Stomach smooth muscle (tissue), 2 donors: ENCODE measurements around the gene TGFB3.

Source experiments
- H3K27ac ChIP-seq: one replicate; pipeline ENCODE4 v1.7.0; 2013; ENCODE audit warnings: mild to moderate bottlenecking, low read length, inconsistent platforms
- H3K27me3 ChIP-seq, 2 donors: one replicate each; pipeline ENCODE4 v1.7.0; 2013; ENCODE audit warnings: low read length in 2 of 2; ENCODE audit not compliant: insufficient read depth in 2 of 2, control insufficient read depth in 1 of 2
- H3K36me3 ChIP-seq, 2 donors: one replicate each; pipeline ENCODE4 v1.7.0; 2013; ENCODE audit warnings: low read length in 2 of 2; ENCODE audit not compliant: control insufficient read depth in 2 of 2, insufficient read depth in 2 of 2
- H3K4me1 ChIP-seq: one replicate; pipeline ENCODE4 v1.7.0; 2013; ENCODE audit warnings: low read length; ENCODE audit not compliant: control insufficient read depth, insufficient read depth
- H3K4me3 ChIP-seq, 2 donors: one replicate each; pipeline ENCODE4 v1.7.0; 2013; ENCODE audit warnings: low read length in 2 of 2
- H3K9ac ChIP-seq, 2 donors: one replicate each; pipeline ENCODE4 v1.7.0; 2013; ENCODE audit warnings: low read length in 2 of 2, mild to moderate bottlenecking in 1 of 2
- H3K9me3 ChIP-seq, 2 donors: one replicate each; pipeline ENCODE4 v1.7.0; 2013; ENCODE audit warnings: low read length in 2 of 2; ENCODE audit not compliant: control insufficient read depth in 2 of 2
- donor health status: healthy.
- donor health status: Pancreatic carcinoma.

TGFB3 gene

GRCh38 chr14:76007852-76008251 lies 26.1 kb upstream of the TGFB3 start:
- Histone ChIP-seq H3K9me3 (peaks cover 3 to 4% of the 10 kb centered on the region in 2 donors), H3K36me3 (peaks cover 26 to 33% of the 10 kb centered on the region in 2 donors), H3K4me3 (no peak overlapping the region), H3K27ac (no peak overlapping the region), H3K4me1 (no peaks in the 10 kb centered on the region), H3K9ac (no peak overlapping the region), H3K27me3 (no peaks in the 10 kb centered on the region)

- Histone ChIP-seq H3K9me3 (peaks cover 3 to 4% of the 10 kb centered on the region in 2 donors), H3K4me3 (no peak overlapping the region), H3K27me3 (no peaks in the 10 kb centered on the region), H3K9ac (no peak overlapping the region), H3K4me1 (no peaks in the 10 kb centered on the region), H3K27ac (no peak overlapping the region), H3K36me3 (peaks cover 26 to 33% of the 10 kb centered on the region in 2 donors)
Measured at GRCh38 chr14:76007379-76007778, 25.6 kb upstream of the TGFB3 start.

GRCh38 chr14:76006253-76006652 lies 24.5 kb upstream of the TGFB3 start:
- no peak overlapping the region for H3K27ac ChIP-seq
- peaks cover 3 to 4% of the 10 kb centered on the region in 2 donors for H3K9me3 ChIP-seq
- H3K36me3 ChIP-seq: peaks cover 32 to 34% of the 10 kb centered on the region in 2 donors
- no peak overlapping the region for H3K9ac ChIP-seq
- no peaks in the 10 kb centered on the region for H3K4me1 ChIP-seq
- H3K4me3 ChIP-seq: no peak overlapping the region
- H3K27me3 ChIP-seq: no peaks in the 10 kb centered on the region

GRCh38 chr14:76002383-76002782 lies 20.6 kb upstream of the TGFB3 start:
- H3K4me3 ChIP-seq: no peak overlapping the region
- no peaks in the 10 kb centered on the region for H3K27me3 ChIP-seq
- H3K9ac ChIP-seq: no peak overlapping the region
- no peak overlapping the region for H3K27ac ChIP-seq
- H3K9me3 ChIP-seq: peaks cover 3 to 4% of the 10 kb centered on the region in 2 donors
- peaks cover 39% of the 10 kb centered on the region in 2 donors for H3K36me3 ChIP-seq
- H3K4me1 ChIP-seq: no peaks in the 10 kb centered on the region

GRCh38 chr14:75999511-76000190 lies 17.9 kb upstream of the TGFB3 start:
- Histone ChIP-seq H3K9ac (no peak overlapping the region), H3K27ac (no peak overlapping the region), H3K36me3 (peaks cover 22 to 29% of the 10 kb centered on the region in 2 donors), H3K9me3 (no peaks in the 10 kb centered on the region), H3K27me3 (no peaks in the 10 kb centered on the region), H3K4me1 (peaks cover 17% of the 10 kb centered on the region), H3K4me3 (no peak overlapping the region)

DNA sequence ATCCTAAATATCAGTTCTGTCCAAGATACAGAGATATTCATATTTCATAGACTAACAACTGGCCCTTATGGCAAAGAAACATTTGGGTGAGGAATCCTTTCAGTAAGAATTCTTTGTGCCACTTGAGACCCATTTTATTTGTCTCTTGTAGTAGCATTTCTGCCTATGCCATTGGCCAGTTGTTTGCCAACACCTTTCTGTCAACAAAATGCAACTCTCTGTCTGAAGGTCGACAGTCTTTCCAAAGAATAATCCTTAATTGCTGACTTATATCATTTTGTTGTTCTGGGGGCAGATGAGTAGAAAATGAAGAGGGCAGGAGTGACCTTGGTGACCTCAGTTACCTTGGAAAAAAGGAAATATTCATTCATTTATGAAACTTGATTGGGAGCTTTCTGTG lies 14.7 kb upstream of the TGFB3 start:
- Histone ChIP-seq H3K9ac (no peak overlapping the region), H3K4me1 (peaks cover 28% of the 10 kb centered on the region), H3K27ac (peak overlapping the region; percentile 59), H3K27me3 (no peaks in the 10 kb centered on the region), H3K4me3 (no peak overlapping the region), H3K9me3 (no peaks in the 10 kb centered on the region), H3K36me3 (peaks cover 21 to 25% of the 10 kb centered on the region in 2 donors)

- H3K4me1 ChIP-seq: peaks cover 35% of the 10 kb centered on the region
- H3K27ac ChIP-seq: peak overlapping the region; percentile 59
- H3K27me3 ChIP-seq: no peaks in the 10 kb centered on the region
- no peaks in the 10 kb centered on the region for H3K9me3 ChIP-seq
- H3K36me3 ChIP-seq: peaks cover 15 to 24% of the 10 kb centered on the region in 2 donors
- peak overlapping the region; percentile 17 to 21 for H3K9ac ChIP-seq
- H3K4me3 ChIP-seq: peak overlapping the region; percentile 8 to 66
Measured at GRCh38 chr14:75995372-75996041, 13.7 kb upstream of the TGFB3 start.

DNA sequence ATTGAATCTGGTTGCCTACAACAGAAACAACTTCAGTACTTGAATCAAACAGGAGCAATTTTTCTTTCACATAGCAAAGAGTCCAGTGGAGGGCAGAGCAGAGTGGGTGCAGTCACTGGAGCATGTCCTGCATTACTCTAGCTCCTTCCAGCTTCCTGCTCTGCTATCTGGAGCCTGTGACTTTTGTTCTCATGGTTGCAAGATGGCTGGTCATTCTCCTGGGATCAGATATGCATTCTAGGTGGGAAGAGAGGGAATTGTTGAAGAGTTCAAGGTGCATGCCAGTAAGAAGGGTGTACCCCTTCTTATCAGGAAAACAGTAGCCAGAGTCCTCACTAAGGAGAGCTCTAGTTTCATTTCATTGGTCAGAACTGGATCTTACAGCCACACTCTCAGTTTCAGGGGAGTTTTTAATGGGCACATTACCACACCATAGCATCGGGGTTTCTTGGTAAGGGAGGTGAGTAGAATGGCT lies 11.8 kb upstream of the TGFB3 start:
- Histone ChIP-seq H3K4me3 (no peak overlapping the region), H3K36me3 (peaks cover 21 to 22% of the 10 kb centered on the region in 2 donors), H3K4me1 (peaks cover 37% of the 10 kb centered on the region), H3K9me3 (no peaks in the 10 kb centered on the region), H3K27me3 (no peaks in the 10 kb centered on the region), H3K27ac (no peak overlapping the region), H3K9ac (no peak overlapping the region)

GRCh38 chr14:75991753-75992152 lies 10.0 kb upstream of the TGFB3 start:
- peaks cover 14 to 16% of the 10 kb centered on the region in 2 donors for H3K36me3 ChIP-seq
- H3K9ac ChIP-seq: no peak overlapping the region
- H3K4me1 ChIP-seq: peaks cover 38% of the 10 kb centered on the region
- no peaks in the 10 kb centered on the region for H3K27me3 ChIP-seq
- peak overlapping the region; percentile 55 for H3K27ac ChIP-seq
- H3K9me3 ChIP-seq: no peaks in the 10 kb centered on the region
- no peak overlapping the region for H3K4me3 ChIP-seq

DNA sequence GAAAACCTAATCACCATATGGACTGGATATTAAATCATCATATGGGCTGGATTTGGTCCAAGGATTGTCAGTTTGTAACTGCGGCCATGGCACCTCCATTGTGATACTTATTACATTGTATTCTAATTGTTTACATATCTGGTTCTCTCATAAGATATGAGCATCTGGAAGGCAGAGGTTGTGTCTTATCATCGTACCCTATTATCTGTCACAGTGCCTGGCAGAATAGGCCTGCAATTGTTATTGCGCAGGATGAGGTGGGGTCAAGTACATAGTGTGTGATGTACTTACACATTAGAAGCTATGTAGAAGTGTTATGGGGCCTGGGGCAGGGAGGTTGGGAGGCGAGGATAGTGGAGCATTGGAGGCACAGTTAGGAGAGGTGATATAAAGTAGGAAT lies 8.5 kb upstream of the TGFB3 start:
- Histone ChIP-seq H3K36me3 (peaks cover 13 to 14% of the 10 kb centered on the region in 2 donors), H3K9ac (no peak overlapping the region), H3K4me3 (no peak overlapping the region), H3K9me3 (no peaks in the 10 kb centered on the region), H3K27ac (peak overlapping the region; percentile 18), H3K27me3 (no peaks in the 10 kb centered on the region), H3K4me1 (peaks cover 36% of the 10 kb centered on the region)

DNA sequence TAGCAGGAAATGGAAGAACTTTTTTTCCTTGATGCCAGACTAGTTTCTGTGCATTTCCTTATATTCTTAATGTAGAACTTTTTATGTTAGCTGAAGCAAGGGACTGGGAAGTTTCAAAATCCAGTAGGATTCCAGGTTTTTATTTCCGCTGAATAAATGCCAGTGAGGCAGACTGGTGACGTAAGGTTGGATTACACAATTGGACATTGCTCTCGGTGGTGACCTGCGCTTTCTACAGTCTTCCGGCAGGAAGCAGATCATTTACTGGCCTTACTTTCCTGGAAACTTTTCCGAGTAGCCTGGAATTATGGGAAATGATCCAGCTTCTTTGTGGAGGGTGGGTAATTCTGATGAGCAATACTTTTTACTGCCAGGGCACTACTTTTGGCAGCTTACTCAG lies 7.3 kb upstream of the TGFB3 start:
- peak overlapping the region in 1 of 2 donors; percentile 7 for H3K9ac ChIP-seq

More for the DNA sequence above, 7.3 kb upstream of the TGFB3 start:
- H3K27ac ChIP-seq: peak overlapping the region; percentile 66
- no peak overlapping the region for H3K4me3 ChIP-seq
- peaks cover 32% of the 10 kb centered on the region for H3K4me1 ChIP-seq
- peaks cover 13 to 14% of the 10 kb centered on the region in 2 donors for H3K36me3 ChIP-seq
- H3K27me3 ChIP-seq: no peaks in the 10 kb centered on the region
- no peaks in the 10 kb centered on the region for H3K9me3 ChIP-seq
